A549 treated with CORT108297 at 1 μM for 4 hours (cell line): ENCODE data around the gene DIAPH2. TPM values are rescaled to one million over a fixed set of nuclear protein-coding genes. Genes with fewer than 3 reads are reported as not detected.

ENCODE experiments used
- total RNA-seq: library from RNA; stranded (reverse); fragments of 200-300 nt; extraction: Qiagen RNA extraction; gene quantifications from 5 replicates; pipeline ENCODE4 v1.2.3, GENCODE V29; 2022

Gene DIAPH2
- 3.5 to 5.3 TPM (median 4.0 TPM) in 5 replicates for total RNA-seq

GRCh38 chrX:96684339-96685209 is at the start of gene DIAPH2:
Gene DIAPH2, plus strand, starts transcription at chrX:96684842.

GRCh38 chrX:96883608-96884007 is 199.0 kb downstream of the DIAPH2 start, which contains the start of gene RPA4:
Gene RPA4, plus strand, starts transcription at chrX:96883908. Its CDS starts 403 bp downstream, at chrX:96884311.

Other genes with a start within 250 kb of the DIAPH2 start
- 0.15 to 0.41 TPM (median 0.29 TPM) in 5 replicates for gene RPA4, start 199.1 kb downstream of the DIAPH2 start, total RNA-seq